BLaER1 (cell line): ENCODE measurements around the gene CLCN7.

Experiments used
- H3K27ac ChIP-seq: shearing (Covaris generic); formaldehyde crosslinking; 2 replicates; pipeline ENCODE4 v1.8.1; 2022
- H3K27me3 ChIP-seq: shearing (Covaris generic); formaldehyde crosslinking; 2 replicates; pipeline ENCODE4 v1.8.1; 2022
- H3K36me3 ChIP-seq: shearing (Covaris generic); formaldehyde crosslinking; 2 replicates; pipeline ENCODE4 v1.8.1; 2022
- H3K4me1 ChIP-seq: shearing (Covaris generic); formaldehyde crosslinking; 2 replicates; pipeline ENCODE4 v1.8.1; 2022
- H3K4me2 ChIP-seq: shearing (Covaris generic); formaldehyde crosslinking; 2 replicates; pipeline ENCODE4 v1.8.1; 2022
- H3K4me3 ChIP-seq: shearing (Covaris generic); formaldehyde crosslinking; 2 replicates; pipeline ENCODE4 v1.8.1; 2022
- H3K9ac ChIP-seq: shearing (Covaris generic); formaldehyde crosslinking; 2 replicates; pipeline ENCODE4 v1.8.1; 2022
- H3K9me3 ChIP-seq: shearing (Covaris generic); formaldehyde crosslinking; 2 replicates; pipeline ENCODE4 v1.8.1; 2022
- H4K20me1 ChIP-seq: shearing (Covaris generic); formaldehyde crosslinking; 2 replicates; pipeline ENCODE4 v1.8.1; 2022
- Cebpa-rat ChIP-seq: shearing (Covaris generic); IDR thresholded peaks from 2 replicates; pipeline ENCODE4 v1.8.1; 2022

Gene CLCN7

GRCh38 chr16:1427473-1428461, 47.1 kb downstream of the CLCN7 start:
- Histone ChIP-seq H3K27me3 (no peaks in the 10 kb centered on the region), H4K20me1 (no peaks in the 10 kb centered on the region), H3K27ac (peak overlapping the region; percentile 85), H3K4me3 (no peak overlapping the region), H3K9ac (no peak overlapping the region), H3K36me3 (no peaks in the 10 kb centered on the region), H3K9me3 (no peaks in the 10 kb centered on the region), H3K4me2 (peak overlapping the region; percentile 91), H3K4me1 (peaks cover 58% of the 10 kb centered on the region)
- no peak for TF ChIP-seq Cebpa-rat

GRCh38 chr16:1426734-1427471, 47.9 kb downstream of the CLCN7 start:
- peaks cover 49% of the 10 kb centered on the region for H3K4me1 ChIP-seq
- TF ChIP-seq Cebpa-rat, result no peak
- no peak overlapping the region for H3K4me3 ChIP-seq
- no peak overlapping the region for H3K9ac ChIP-seq
- no peak overlapping the region for H3K27ac ChIP-seq
- H3K27me3 ChIP-seq, result no peaks in the 10 kb centered on the region
- no peak overlapping the region for H3K4me2 ChIP-seq
- no peaks in the 10 kb centered on the region for H3K9me3 ChIP-seq
- no peaks in the 10 kb centered on the region for H3K36me3 ChIP-seq
- H4K20me1 ChIP-seq, result no peaks in the 10 kb centered on the region

GRCh38 chr16:1425616-1426370, 49.0 kb downstream of the CLCN7 start:
- Histone ChIP-seq H3K27me3 (no peaks in the 10 kb centered on the region), H3K4me1 (peaks cover 42% of the 10 kb centered on the region), H3K36me3 (no peaks in the 10 kb centered on the region), H3K9me3 (no peaks in the 10 kb centered on the region), H3K4me2 (no peak overlapping the region), H3K4me3 (no peak overlapping the region), H3K9ac (no peak overlapping the region), H3K27ac (no peak overlapping the region), H4K20me1 (no peaks in the 10 kb centered on the region)
- TF ChIP-seq Cebpa-rat, result no peak

- Histone ChIP-seq H3K4me3 (no peak overlapping the region), H3K27me3 (no peaks in the 10 kb centered on the region), H3K9ac (no peak overlapping the region), H3K27ac (no peak overlapping the region), H3K9me3 (no peaks in the 10 kb centered on the region), H3K36me3 (no peaks in the 10 kb centered on the region), H3K4me2 (no peak overlapping the region), H4K20me1 (peaks cover 8% of the 10 kb centered on the region; the same call in 1 of the 2 replicates), H3K4me1 (peaks cover 34% of the 10 kb centered on the region)
- TF ChIP-seq Cebpa-rat, result no peak
Observed at GRCh38 chr16:1424028-1424427, 50.8 kb downstream of the CLCN7 start.

GRCh38 chr16:1422076-1422475, 52.8 kb downstream of the CLCN7 start:
- Histone ChIP-seq H3K36me3 (peaks cover 13% of the 10 kb centered on the region), H3K9ac (no peak overlapping the region), H4K20me1 (peaks cover 8% of the 10 kb centered on the region; the same call in 1 of the 2 replicates), H3K4me2 (no peak overlapping the region), H3K27me3 (no peaks in the 10 kb centered on the region), H3K9me3 (no peaks in the 10 kb centered on the region), H3K4me3 (no peak overlapping the region), H3K27ac (0 out of 2 replicates have a peak overlapping the region, but pooled peaks have one; percentile 88), H3K4me1 (peaks cover 36% of the 10 kb centered on the region)
- no peak for TF ChIP-seq Cebpa-rat

- no peak for TF ChIP-seq Cebpa-rat
- H3K4me1 ChIP-seq, result peaks cover 35% of the 10 kb centered on the region
- H3K27ac ChIP-seq, result peak overlapping the region; percentile 88
- peaks cover 13% of the 10 kb centered on the region for H3K36me3 ChIP-seq
- peak overlapping the region; percentile 99 for H3K4me2 ChIP-seq
- H3K27me3 ChIP-seq, result no peaks in the 10 kb centered on the region
- H3K9ac ChIP-seq, result peak overlapping the region; percentile 94
- H4K20me1 ChIP-seq, result peaks cover 8% of the 10 kb centered on the region; the same call in 1 of the 2 replicates
- H3K4me3 ChIP-seq, result peak overlapping the region; percentile 90
- no peaks in the 10 kb centered on the region for H3K9me3 ChIP-seq
Observed at GRCh38 chr16:1420111-1420539, 54.7 kb downstream of the CLCN7 start.

GRCh38 chr16:1416521-1416941, 58.3 kb downstream of the CLCN7 start:
- Histone ChIP-seq H3K4me1 (peaks cover 61% of the 10 kb centered on the region), H3K27ac (no peak overlapping the region), H3K4me2 (no peak overlapping the region), H3K36me3 (peaks cover 23% of the 10 kb centered on the region), H3K9me3 (no peaks in the 10 kb centered on the region), H3K27me3 (no peaks in the 10 kb centered on the region), H3K9ac (no peak overlapping the region), H4K20me1 (peaks cover 34% of the 10 kb centered on the region), H3K4me3 (no peak overlapping the region)
- TF ChIP-seq Cebpa-rat, result no peak

- H3K27me3 ChIP-seq, result no peaks in the 10 kb centered on the region
- peak within 1 kb of the TSS; percentile 98 for H3K4me3 ChIP-seq
- peaks cover 65% of the 10 kb centered on the region for H3K4me1 ChIP-seq
- H3K4me2 ChIP-seq, result peak within 1 kb of the TSS; percentile 96
- peak within 1 kb of the TSS; percentile 96 for H3K27ac ChIP-seq
- H3K9me3 ChIP-seq, result no peaks in the 10 kb centered on the region
- no peak for TF ChIP-seq Cebpa-rat
- H3K36me3 ChIP-seq, result peaks cover 41% of the 10 kb centered on the region
- H4K20me1 ChIP-seq, result peaks cover 46% of the 10 kb centered on the region
- H3K9ac ChIP-seq, result peak within 1 kb of the TSS; percentile 96
Observed at GRCh38 chr16:1414532-1415260, 60.1 kb downstream of the CLCN7 start, which contains the start of gene UNKL. TSS of gene UNKL (minus strand) at chr16:1414704. CDS start at chr16:1414691, 13 bp downstream.
